Measurements from ENCODE around the gene OR5H1.
A peak's percentile ranks its signal among the peaks of the same experiment; 100 is the strongest.
"Not testable (repeated sequence)": the region's sequence is repeated elsewhere in the genome, so short reads cannot be mapped to it uniquely, and the experiment has no call there.

The OR5H1 gene

DNA sequence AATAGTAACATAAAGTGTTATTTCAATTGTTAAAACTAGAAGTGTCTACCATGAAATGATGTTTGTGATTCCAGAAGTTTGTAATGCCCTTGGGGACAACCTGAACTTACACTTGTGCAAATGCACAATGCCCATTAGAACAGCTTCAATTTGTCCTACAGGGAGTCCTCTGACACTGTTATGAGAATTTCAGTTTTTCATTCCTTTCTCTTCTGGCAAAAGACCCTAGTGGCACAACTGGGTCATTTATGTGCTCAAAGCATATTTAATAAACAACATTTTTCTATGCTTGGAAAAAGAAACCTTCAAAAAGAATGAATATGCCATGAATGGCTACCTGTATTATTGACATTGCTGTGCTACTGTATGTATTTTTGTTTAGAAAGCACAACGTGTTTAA, at the start of gene OR5H1:
TSS of gene OR5H1 (plus strand) at position 301 of the 400 bp plus-strand sequence. CDS start 1,977 bp downstream, outside the sequence.
- no peak for DNase-seq (ENCODE audit: low spot score)

- DNase-seq (ENCODE audit: low spot score) = no peak
Measured at GRCh38 chr3:98086873-98087272, 43.6 kb upstream of the OR5H1 start, which contains the start of gene OR5AC2. OR5AC2 (plus strand) TSS chr3:98087173; CDS start chr3:98087173, 0 bp downstream.

GRCh38 chr3:98095882-98096281, 34.6 kb upstream of the OR5H1 start:
- no peak for DNase-seq (ENCODE audit: low spot score)

GRCh38 chr3:98099848-98100247, 30.7 kb upstream of the OR5H1 start:
- no peak for DNase-seq (ENCODE audit: low spot score)

DNA sequence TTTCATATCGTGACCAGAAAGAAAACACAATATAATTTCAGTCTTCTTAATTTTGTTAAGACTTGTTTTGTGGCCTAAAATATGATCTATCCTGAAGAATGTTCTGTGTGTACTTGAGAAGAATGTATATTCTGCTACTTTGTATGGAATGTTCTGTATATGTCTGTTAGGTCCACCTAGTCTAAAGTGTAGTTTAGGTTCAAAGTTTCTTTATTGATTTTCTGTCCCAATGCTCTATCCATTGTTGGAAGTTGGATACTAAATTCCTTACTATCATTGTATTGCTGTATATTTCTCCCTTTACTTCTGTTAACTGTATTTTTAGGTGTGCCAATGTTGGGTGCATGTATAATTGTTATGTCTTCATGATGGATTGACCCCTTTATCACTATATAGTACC, 22.4 kb upstream of the OR5H1 start:
- DNase-seq (ENCODE audit: low spot score) = no peak

DNA sequence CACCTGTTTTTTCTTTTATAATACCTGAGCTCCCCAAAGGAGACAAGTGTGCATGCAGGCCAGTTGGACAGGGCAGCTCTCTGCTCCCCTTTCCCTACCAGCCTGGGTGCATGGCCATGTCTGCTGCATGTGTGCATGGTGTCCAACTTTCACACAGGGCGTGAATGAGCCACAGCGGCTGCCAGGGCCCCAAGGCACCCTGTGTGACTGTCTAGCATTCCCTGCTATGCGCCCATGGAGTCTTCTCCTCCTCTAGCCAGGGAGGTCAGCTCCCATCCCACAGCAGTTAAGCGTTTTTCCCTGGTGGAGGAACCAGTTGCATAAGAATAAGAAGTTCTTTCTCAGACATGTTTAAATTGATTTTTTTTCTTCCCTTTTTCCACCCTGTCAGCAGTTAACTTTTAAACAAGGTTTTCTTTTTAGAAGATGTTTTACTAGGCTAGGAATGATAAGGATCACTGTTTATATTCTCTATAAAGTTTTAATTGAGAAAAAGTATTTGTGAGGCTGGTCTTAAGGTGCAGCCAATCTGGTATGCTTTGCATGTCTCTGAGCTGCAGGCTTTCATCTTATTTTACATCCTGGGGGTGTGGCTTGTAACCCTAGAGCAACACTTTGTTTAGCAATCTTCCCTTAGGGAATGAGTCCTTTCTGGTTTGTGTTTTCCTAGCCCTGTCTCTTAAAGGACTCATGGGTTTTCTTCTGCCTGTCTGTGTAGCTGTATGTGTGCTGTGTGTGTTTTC, 20.5 kb upstream of the OR5H1 start:
- DNase-seq (ENCODE audit: low spot score) = no peak

DNA sequence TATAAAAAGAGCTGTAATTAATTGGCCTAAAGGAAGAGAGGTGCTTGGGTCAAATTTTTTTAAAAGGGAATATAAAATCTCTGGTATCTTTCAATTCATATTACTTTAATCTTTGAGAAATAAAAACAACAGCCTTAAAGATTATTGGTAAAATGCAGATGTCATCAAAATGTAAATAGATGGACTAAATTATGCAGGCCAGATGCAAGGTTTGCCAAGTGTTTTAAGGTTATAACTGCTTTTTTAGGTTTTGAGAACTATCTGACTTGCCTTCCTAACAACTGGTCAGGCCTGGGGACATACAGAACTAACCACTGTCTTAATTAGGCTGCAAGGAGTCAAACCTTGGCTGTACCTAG, 20.0 kb upstream of the OR5H1 start:
- DNase-seq (ENCODE audit: low spot score) = no peak

GRCh38 chr3:98114264-98114663, 16.3 kb upstream of the OR5H1 start:
- no peak for DNase-seq (ENCODE audit: low spot score)

- no peak for DNase-seq (ENCODE audit: low spot score)
Measured at GRCh38 chr3:98115717-98116116, 14.8 kb upstream of the OR5H1 start.

- no peak for DNase-seq (ENCODE audit: low spot score)
Measured at GRCh38 chr3:98136631-98137030, 6.1 kb downstream of the OR5H1 start.

DNA sequence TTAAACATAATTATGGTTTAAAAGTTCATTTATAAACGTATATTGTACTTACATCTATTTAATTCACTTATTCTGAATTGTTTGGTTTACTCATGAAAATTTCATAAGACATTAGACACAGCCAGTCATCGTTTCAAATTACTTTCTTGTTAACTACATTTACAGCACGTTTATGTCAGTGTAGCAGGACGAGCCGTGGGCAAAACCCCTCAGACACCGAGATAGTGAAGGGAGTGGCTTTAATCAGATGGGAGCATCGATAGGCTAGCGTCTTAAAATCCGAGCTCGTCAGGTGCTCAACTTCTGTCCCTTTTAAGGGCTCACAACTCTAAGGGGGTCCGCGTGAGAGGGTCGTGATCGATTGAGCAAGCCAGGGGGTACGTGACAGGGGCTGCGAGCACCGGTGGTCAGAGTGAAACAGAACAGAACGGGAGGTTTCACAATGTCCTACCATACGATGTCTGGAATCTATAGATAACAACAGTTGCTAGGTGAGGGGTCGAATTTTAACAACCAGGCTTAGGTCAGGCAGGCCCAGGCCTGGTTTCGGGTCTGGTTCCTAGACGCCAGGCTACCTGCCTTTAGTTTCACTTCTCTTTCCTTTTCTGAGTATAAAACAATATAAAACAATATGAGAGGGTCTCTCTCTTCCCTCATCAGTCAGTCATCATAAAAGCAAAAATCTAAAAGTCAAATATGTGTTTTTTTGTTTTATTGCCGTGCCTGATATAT, 7.5 kb downstream of the OR5H1 start:
- not testable (repeated sequence) for DNase-seq (ENCODE audit: low spot score)

DNA sequence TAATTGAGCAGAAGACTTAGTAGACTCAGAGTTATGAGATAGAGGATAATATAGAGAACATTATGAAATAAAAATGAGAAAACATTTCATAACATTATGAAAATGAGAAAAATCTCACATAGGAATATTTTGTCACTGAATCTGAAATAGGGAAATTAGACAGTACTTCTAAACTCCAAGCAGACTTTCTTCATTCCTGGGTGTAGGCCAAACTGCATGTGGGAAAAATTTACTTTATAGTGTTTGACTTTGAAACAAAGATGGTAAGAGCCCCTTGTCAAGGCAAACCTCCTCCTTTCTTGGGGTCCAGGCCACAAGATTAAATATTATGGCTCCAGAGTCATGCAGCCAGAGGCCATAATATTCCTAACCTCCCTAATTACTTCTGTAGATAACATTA, 10.0 kb downstream of the OR5H1 start:
- DNase-seq (ENCODE audit: low spot score) = no peak

DNA sequence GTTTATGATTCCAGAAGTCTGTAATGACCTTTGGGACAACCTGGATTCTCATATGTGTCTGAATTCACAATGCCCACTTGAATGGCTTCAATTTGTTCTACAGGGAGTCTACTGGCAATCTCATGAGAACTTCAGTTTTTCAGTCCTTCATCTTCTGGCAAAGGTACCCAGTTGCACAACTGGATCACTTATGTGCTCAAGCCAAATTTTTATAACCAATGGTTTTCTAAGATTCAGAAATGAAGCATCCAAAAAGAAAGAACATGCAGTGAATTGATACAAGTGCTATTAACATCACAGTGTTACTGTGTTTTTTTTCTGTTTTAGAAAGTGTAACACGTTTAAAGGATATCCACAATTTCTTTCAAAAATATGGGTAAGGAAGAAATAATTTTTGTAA, 16.7 kb downstream of the OR5H1 start, which contains the start of gene OR5H14:
TSS of gene OR5H14 (plus strand) at position 301 of the 400 bp plus-strand sequence. CDS start 1,907 bp downstream, outside the sequence.
- DNase-seq (ENCODE audit: low spot score) = no peak

- no peak for DNase-seq (ENCODE audit: low spot score)
Measured at GRCh38 chr3:98148751-98149150, 18.2 kb downstream of the OR5H1 start.

DNA sequence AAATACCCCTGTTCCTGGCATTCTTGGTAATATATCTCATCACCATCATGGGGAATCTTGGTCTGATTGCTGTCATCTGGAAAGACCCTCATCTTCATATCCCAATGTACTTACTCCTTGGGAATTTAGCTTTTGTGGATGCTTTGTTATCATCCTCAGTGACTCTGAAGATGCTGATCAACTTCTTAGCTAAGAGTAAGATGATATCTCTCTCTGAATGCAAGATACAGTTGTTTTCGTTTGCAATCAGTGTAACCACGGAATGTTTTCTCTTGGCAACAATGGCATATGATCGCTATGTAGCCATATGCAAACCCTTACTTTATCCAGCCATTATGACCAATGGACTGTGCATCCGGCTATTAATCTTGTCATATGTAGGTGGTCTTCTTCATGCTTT, 18.9 kb downstream of the OR5H1 start:
- not testable (repeated sequence) for DNase-seq (ENCODE audit: low spot score)

GRCh38 chr3:98151241-98151640, 20.7 kb downstream of the OR5H1 start:
- DNase-seq (ENCODE audit: low spot score) = no peak

DNA sequence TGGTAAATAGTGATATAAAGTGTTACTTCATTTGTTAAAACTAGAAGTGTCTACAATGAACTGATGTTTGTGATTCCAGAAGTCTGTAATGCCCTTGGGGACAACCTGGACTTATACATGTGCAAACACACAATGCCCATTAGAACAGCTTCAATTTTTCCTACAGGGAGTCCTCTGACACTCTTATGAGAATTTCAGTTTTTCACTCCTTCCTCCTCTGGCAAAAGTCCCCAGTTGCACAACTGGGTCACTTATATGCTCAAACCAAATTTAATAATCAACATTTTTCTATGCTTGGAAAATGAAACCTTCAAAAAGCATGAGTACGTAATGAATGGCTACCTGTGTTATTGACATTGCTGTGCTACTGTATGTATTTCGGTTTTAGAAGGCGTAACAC, 35.9 kb downstream of the OR5H1 start, which contains the start of gene OR5H15:
TSS of gene OR5H15 (plus strand) at position 301 of the 400 bp plus-strand sequence. CDS start 2,004 bp downstream, outside the sequence.
- DNase-seq (ENCODE audit: low spot score) = no peak

- DNase-seq (ENCODE audit: low spot score) = no peak
Measured at GRCh38 chr3:98171071-98171470, 40.5 kb downstream of the OR5H1 start.

- no peak for DNase-seq (ENCODE audit: low spot score)
Measured at GRCh38 chr3:98172621-98173020, 42.1 kb downstream of the OR5H1 start.

DNA sequence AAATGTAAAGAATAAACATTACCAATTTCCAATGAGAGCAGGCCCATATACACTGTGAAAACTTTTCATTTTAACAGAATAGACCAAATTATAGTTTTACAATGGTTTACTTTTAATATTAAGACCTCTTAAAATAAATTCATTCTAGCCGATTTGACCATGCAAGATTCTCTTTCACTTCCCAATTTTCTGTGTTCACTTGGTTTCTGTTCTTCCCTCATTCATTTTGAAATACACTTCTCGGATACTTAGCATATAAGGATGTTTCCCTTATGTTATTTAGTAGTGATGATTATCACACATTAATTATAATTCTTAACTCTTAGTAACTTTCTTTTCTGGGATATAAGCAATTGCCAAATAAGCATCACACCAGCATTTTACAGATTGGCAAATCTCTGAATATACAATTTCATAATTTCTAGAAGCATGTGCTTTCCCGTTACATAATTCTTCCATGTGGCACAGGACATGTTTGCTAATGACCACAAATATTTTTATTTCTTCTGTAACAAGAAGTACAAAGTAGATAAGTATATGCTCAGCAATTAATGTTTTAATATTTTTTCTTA, 49.9 kb downstream of the OR5H1 start:
- peak; percentile 2 for DNase-seq (ENCODE audit: low spot score)

DNA sequence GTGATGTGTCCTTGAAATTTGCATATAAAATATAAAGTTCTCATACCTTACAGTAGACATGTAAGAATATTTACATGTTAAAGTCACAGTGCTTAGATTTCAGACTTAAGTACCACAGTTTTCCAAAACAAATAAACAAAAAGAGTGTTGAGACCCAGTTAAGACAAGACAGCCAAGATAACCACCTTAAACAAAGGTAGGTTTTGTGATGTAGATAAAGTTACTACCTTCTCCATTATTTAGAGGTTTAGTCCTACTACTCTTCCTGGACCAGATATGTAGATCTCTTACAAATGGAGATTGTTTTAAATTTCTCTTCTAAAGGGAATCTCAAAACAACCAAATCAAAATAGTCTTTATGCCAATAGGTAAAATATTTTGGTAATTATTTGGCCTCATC, 51.7 kb downstream of the OR5H1 start:
- no peak for DNase-seq (ENCODE audit: low spot score)

GRCh38 chr3:98185180-98185579, 54.7 kb downstream of the OR5H1 start:
- no peak for DNase-seq (ENCODE audit: low spot score)

Data from germinal center (tissue), 1 donor.